GM06990 (cell line): ENCODE data around the gene DSTYK.

Source experiments
- DNase-seq: peaks from one replicate; pipeline ENCODE4 v3.0.0-alpha.2; 2011; ENCODE audit not compliant: insufficient read length; ENCODE audit errors: extremely low read depth
- H3K27me3 ChIP-seq: replicated peaks from 2 replicates; pipeline ENCODE4 v1.6.0; 2011; ENCODE audit warnings: low read length; ENCODE audit not compliant: control insufficient read depth, insufficient read depth
- H3K36me3 ChIP-seq: 2 replicates; pipeline ENCODE4 v1.5.1; 2011; ENCODE audit warnings: low read length; ENCODE audit not compliant: control insufficient read depth, insufficient read depth
- H3K4me3 ChIP-seq: replicated peaks from 2 replicates; pipeline ENCODE4 v1.5.1; 2011; ENCODE audit warnings: low read depth, mild to moderate bottlenecking, control low read depth, low read length
- CTCF ChIP-seq: IDR thresholded peaks from 2 replicates; pipeline ENCODE4 v1.5.1; 2011; ENCODE audit warnings: low read length, control low read depth, mild to moderate bottlenecking, inconsistent platforms; ENCODE audit not compliant: insufficient read depth, poor library complexity, severe bottlenecking

Gene DSTYK

GRCh38 chr1:205109269-205109668 is 102.2 kb downstream of the DSTYK start:
- Histone ChIP-seq H3K36me3 (peaks cover 1% of the 10 kb centered on the region), H3K27me3 (no peaks in the 10 kb centered on the region), H3K4me3 (no peak overlapping the region)
- TF ChIP-seq CTCF = no peak
- DNase-seq = no peak

GRCh38 chr1:205108464-205108863 is 103.0 kb downstream of the DSTYK start:
- DNase-seq = no peak
- Histone ChIP-seq H3K4me3 (no peak overlapping the region), H3K27me3 (no peaks in the 10 kb centered on the region), H3K36me3 (peaks cover 5% of the 10 kb centered on the region)
- TF ChIP-seq CTCF = no peak

GRCh38 chr1:205107327-205107726 is 104.2 kb downstream of the DSTYK start:
- H3K36me3 ChIP-seq = peaks cover 5% of the 10 kb centered on the region

GRCh38 chr1:205102404-205102803 is 109.1 kb downstream of the DSTYK start:
- no peak for TF ChIP-seq CTCF
- DNase-seq = no peak
- no peaks in the 10 kb centered on the region for H3K27me3 ChIP-seq
- H3K4me3 ChIP-seq = no peak overlapping the region
- peaks cover 10% of the 10 kb centered on the region for H3K36me3 ChIP-seq

More at GRCh38 chr1:205107327-205107726, 104.2 kb downstream of the DSTYK start:
- Histone ChIP-seq H3K4me3 (no peak overlapping the region), H3K27me3 (no peaks in the 10 kb centered on the region)
- TF ChIP-seq CTCF = no peak
- DNase-seq = no peak

- TF ChIP-seq CTCF = no peak
- H3K4me3 ChIP-seq = no peak overlapping the region
- H3K27me3 ChIP-seq = no peaks in the 10 kb centered on the region
- peaks cover 10% of the 10 kb centered on the region for H3K36me3 ChIP-seq
- no peak for DNase-seq
These were observed 113.3 kb downstream of the DSTYK start for GRCh38 chr1:205098242-205098641.

- no peak for DNase-seq
- no peaks in the 10 kb centered on the region for H3K27me3 ChIP-seq
- TF ChIP-seq CTCF = no peak
- H3K4me3 ChIP-seq = no peak overlapping the region
- H3K36me3 ChIP-seq = peaks cover 13% of the 10 kb centered on the region
These were observed 116.1 kb downstream of the DSTYK start for GRCh38 chr1:205095422-205095821.
